ENCODE data around the gene TMEM156.

TMEM156 gene

DNA sequence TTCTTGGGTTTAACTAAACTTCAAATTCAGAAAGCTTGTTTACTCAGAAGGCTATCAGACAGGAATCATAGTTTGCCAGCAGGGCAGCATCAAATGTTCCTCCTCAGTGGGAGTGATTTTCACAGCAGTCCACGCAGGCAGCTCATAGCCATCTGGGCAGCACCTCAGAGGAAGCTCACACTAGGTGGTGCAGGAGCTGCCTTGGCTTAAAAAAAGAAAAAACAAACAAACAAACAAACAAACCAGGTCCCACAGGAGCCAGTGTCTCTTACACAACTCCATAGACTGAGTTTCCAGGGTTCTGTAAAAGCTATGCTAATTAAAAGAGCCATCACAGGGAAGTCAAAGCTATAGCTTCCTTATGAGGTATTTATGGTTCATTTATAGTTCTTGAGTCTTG, 19.3 kb upstream of the TMEM156 start:
- DNase-seq (ENCODE audit: extremely low read depth, low read depth), result no peak
- TF ChIP-seq, protein P1, sequence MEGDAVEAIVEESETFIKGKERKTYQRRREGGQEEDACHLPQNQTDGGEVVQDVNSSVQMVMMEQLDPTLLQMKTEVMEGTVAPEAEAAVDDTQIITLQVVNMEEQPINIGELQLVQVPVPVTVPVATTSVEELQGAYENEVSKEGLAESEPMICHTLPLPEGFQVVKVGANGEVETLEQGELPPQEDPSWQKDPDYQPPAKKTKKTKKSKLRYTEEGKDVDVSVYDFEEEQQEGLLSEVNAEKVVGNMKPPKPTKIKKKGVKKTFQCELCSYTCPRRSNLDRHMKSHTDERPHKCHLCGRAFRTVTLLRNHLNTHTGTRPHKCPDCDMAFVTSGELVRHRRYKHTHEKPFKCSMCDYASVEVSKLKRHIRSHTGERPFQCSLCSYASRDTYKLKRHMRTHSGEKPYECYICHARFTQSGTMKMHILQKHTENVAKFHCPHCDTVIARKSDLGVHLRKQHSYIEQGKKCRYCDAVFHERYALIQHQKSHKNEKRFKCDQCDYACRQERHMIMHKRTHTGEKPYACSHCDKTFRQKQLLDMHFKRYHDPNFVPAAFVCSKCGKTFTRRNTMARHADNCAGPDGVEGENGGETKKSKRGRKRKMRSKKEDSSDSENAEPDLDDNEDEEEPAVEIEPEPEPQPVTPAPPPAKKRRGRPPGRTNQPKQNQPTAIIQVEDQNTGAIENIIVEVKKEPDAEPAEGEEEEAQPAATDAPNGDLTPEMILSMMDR (IDR thresholded peaks at IDR 0.05; ENCODE audit: low read depth, low read length, missing control alignments), result no peak

DNA sequence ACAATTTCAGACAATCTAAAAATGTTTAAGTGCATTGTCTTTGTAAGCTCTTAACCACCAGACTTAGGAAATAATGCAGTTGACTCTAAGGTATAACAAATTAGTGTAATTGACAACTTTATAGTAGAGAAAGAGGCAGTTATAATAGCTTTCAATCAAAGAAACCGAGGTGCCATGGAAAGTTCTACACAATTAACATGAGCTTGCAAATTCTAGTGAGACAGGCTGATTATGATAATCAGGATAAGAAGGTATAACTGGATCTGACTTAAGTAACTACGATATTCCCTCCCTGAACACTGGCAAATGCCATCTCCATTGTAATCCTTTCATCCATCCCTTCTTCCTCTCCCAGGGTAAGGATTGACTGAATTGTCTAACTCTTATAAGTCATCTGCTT, 18.4 kb upstream of the TMEM156 start:
- H3K4me3 ChIP-seq (replicated peaks; ENCODE audit: low read depth, low read length), result no peak overlapping the region
- TF ChIP-seq, protein P1 (IDR thresholded peaks at IDR 0.05; ENCODE audit: low read depth, low read length, missing control alignments), result no peak
- DNase-seq (ENCODE audit: extremely low read depth, low read depth), result no peak

More for the DNA sequence above, 19.3 kb upstream of the TMEM156 start:
- no peak overlapping the region for H3K4me3 ChIP-seq (replicated peaks; ENCODE audit: low read depth, low read length)

GRCh38 chr4:39048311-39048710, 16.1 kb upstream of the TMEM156 start:
- no peak overlapping the region for H3K4me3 ChIP-seq (replicated peaks; ENCODE audit: low read depth, low read length)
- TF ChIP-seq, protein P1 (IDR thresholded peaks at IDR 0.05; ENCODE audit: low read depth, low read length, missing control alignments), result no peak
- DNase-seq (ENCODE audit: extremely low read depth, low read depth), result no peak

DNA sequence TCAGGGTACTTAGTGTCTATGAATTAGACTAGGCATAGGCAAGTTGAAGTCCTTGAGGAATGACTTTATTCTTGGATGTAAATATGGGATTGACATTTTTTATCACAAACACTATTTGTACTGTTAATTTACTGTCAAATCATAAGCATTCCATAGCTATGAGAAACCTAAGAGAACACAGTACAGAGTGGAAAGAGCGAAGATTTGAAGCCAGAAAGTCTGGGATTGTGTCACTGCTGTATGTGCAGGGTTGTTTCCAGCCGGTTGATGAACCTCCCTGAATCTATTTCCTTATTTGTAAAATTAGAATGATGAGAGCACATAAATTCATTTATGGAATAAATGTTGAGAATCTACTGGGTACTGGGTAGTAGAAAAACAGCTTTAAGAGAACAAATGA, 15.5 kb upstream of the TMEM156 start:
- DNase-seq (ENCODE audit: extremely low read depth, low read depth), result no peak
- H3K4me3 ChIP-seq (replicated peaks; ENCODE audit: low read depth, low read length), result no peak overlapping the region
- TF ChIP-seq, protein P1 (IDR thresholded peaks at IDR 0.05; ENCODE audit: low read depth, low read length, missing control alignments), result no peak

DNA sequence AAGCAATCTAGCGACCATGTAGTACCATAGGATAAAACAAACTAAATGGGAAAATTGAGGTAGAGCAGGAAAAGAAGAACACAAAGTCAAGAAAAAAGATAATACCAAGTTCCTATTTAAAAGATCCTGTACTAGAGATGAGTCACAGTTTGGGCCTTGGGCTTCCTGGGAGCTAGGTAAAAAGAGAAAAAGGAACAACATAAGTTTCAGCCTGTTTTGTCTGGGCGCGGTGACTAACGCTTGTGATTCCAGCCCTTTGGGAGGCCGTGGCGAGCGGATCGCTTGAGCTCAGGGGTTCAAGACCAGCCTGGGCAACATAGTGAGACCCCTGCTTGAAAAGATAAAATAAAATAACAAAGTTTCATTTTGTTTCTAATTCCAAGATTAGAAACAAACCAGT, 14.0 kb upstream of the TMEM156 start:
- H3K4me3 ChIP-seq (replicated peaks; ENCODE audit: low read depth, low read length), result peak overlapping the region; percentile 66
- no peak for DNase-seq (ENCODE audit: extremely low read depth, low read depth)
- TF ChIP-seq, protein P1 (IDR thresholded peaks at IDR 0.05; ENCODE audit: low read depth, low read length, missing control alignments), result no peak

DNA sequence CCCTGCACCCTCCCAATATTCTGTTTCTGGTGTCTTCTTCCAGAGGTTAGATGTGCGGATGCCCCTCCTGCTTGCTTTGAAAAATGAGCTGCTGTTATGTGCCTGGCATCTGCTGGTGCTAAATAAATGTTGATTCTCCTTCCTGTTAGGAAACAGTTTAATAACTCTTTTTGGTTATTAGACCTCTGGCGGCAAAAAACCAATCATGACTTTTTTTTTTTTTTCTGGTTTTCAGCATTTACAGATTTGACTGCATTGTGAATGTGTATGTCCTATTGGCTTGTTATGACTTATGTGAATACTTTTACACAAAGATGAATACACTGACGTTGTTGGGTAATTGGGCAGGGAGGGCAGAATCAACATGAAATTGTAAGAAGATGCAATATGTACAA, 13.6 kb upstream of the TMEM156 start:
- TF ChIP-seq, protein P1 (IDR thresholded peaks at IDR 0.05; ENCODE audit: low read depth, low read length, missing control alignments), result no peak
- H3K4me3 ChIP-seq (replicated peaks; ENCODE audit: low read depth, low read length), result peak overlapping the region; percentile 66
- no peak for DNase-seq (ENCODE audit: extremely low read depth, low read depth)
